SKM-1 (cell line): ENCODE data around the gene SORCS3.

ENCODE experiments used
- DNase-seq: peaks from one replicate; lab custom pipeline; 2025; ENCODE audit not compliant: unreplicated experiment; lab: John Stamatoyannopoulos, UW

The SORCS3 gene

GRCh38 chr10:104774234-104774633, 133.1 kb downstream of the SORCS3 start:
- DNase-seq: no peak

- DNase-seq: no peak
Measured at GRCh38 chr10:104777086-104777799, 136.2 kb downstream of the SORCS3 start.

GRCh38 chr10:104778371-104778770, 137.3 kb downstream of the SORCS3 start:
- no peak for DNase-seq

GRCh38 chr10:104779701-104780100, 138.6 kb downstream of the SORCS3 start:
- no peak for DNase-seq

GRCh38 chr10:104780165-104780564, 139.1 kb downstream of the SORCS3 start:
- DNase-seq: no peak

GRCh38 chr10:104780946-104781595, 140.0 kb downstream of the SORCS3 start:
- no peak for DNase-seq

- DNase-seq: no peak
Measured at GRCh38 chr10:104784452-104784851, 143.4 kb downstream of the SORCS3 start.

GRCh38 chr10:104791471-104791870, 150.4 kb downstream of the SORCS3 start:
- no peak for DNase-seq

GRCh38 chr10:104795411-104795810, 154.3 kb downstream of the SORCS3 start:
- DNase-seq: no peak

- no peak for DNase-seq
Measured at GRCh38 chr10:104796823-104797222, 155.7 kb downstream of the SORCS3 start.

- DNase-seq: no peak
Measured at GRCh38 chr10:104802941-104803340, 161.9 kb downstream of the SORCS3 start.

- DNase-seq: no peak
Measured at GRCh38 chr10:104804880-104805279, 163.8 kb downstream of the SORCS3 start.

GRCh38 chr10:104806801-104807200, 165.7 kb downstream of the SORCS3 start:
- DNase-seq: no peak

- DNase-seq: no peak
Measured at GRCh38 chr10:104807581-104808310, 166.7 kb downstream of the SORCS3 start.

- DNase-seq: no peak
Measured at GRCh38 chr10:104809288-104810090, 168.4 kb downstream of the SORCS3 start.

- DNase-seq: no peak
Measured at GRCh38 chr10:104811166-104811565, 170.1 kb downstream of the SORCS3 start.

GRCh38 chr10:104816501-104816900, 175.4 kb downstream of the SORCS3 start:
- no peak for DNase-seq

GRCh38 chr10:104819731-104820130, 178.6 kb downstream of the SORCS3 start:
- no peak for DNase-seq

GRCh38 chr10:104822088-104822487, 181.0 kb downstream of the SORCS3 start:
- DNase-seq: no peak

GRCh38 chr10:104824380-104825006, 183.4 kb downstream of the SORCS3 start:
- DNase-seq: no peak

GRCh38 chr10:104831272-104831671, 190.2 kb downstream of the SORCS3 start:
- DNase-seq: no peak
